GM12865 (cell line): Measurements from ENCODE around the gene KLRG1.
A peak's percentile ranks its signal among the peaks of the same experiment; 100 is the strongest.

Source experiments
- DNase-seq: peaks from one replicate; pipeline ENCODE4 v3.0.0; 2010; ENCODE audit warnings: low read depth
- H3K4me3 ChIP-seq: 2 replicates; pipeline ENCODE4 v1.5.1; 2011; ENCODE audit warnings: mild to moderate bottlenecking, low read depth, low read length, control low read depth
- CTCF ChIP-seq: IDR thresholded peaks from 2 replicates; pipeline ENCODE4 v1.5.1; 2011; ENCODE audit warnings: low read length, control low read depth, low read depth, inconsistent platforms; ENCODE audit not compliant: insufficient read depth; ENCODE audit errors: missing control alignments

The KLRG1 gene

GRCh38 chr12:9048930-9049329, 59.6 kb downstream of the KLRG1 start:
- no peak overlapping the region for H3K4me3 ChIP-seq
- no peak for DNase-seq
- TF ChIP-seq CTCF, result no peak

GRCh38 chr12:9049520-9050133, 60.3 kb downstream of the KLRG1 start:
- DNase-seq, result peak; percentile 59
- H3K4me3 ChIP-seq, result no peak overlapping the region
- peak; percentile 41 for TF ChIP-seq CTCF

DNA sequence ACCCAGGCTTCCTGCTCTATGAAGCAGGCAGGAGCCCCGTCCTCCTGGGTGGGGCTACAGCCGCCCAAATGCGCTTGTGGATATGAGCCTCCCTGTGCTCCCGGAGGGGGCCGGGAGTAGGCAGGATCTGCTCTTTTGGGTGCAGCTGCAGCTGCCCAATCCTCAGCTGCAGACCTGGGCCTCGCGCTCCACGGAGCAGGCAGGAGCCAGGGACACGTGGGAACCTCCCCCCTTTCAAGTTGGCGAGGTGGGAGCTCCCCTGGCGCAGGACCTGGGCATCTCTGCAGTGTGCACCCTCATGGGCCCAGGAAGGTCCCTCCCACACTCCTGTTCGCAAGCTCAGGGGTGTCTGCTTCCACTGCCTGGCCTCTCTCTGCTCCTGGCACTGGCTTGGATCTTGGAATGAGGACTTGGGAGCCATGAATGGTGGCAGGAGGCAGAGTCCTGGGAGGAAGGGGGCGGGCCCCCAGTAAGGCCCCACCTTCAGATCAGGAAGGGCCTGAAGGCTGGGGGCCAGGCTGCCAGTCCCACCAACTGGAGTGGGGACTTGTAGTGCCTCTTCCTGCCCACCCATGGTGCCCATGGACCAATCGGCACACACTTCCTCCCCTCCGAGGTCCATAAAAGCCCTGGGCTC, 61.3 kb downstream of the KLRG1 start:
- DNase-seq, result no peak
- H3K4me3 ChIP-seq, result no peak overlapping the region
- TF ChIP-seq CTCF, result no peak

GRCh38 chr12:9051158-9051550, 61.8 kb downstream of the KLRG1 start:
- no peak for TF ChIP-seq CTCF
- DNase-seq, result no peak
- no peak overlapping the region for H3K4me3 ChIP-seq

DNA sequence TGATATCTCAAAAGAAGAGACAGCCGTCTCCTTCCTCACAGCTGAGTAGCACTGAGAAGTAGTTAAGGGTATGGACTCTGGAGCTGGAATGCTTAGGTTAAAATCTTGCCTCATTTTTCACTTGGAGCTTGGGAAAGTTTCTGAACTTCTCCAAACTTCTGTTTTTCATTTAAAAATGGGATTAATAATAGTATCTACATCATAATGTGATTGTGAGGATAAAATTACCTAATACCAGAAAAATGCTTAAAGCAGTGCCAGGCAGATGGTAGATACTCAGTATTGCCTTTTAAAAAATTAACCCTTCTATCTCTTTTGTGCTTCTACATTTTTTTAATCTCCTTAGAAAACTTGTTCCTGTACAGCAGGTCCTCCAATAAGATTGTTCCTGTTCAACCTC, 63.3 kb downstream of the KLRG1 start:
- no peak overlapping the region for H3K4me3 ChIP-seq
- no peak for TF ChIP-seq CTCF
- DNase-seq, result no peak
